Measurements from ENCODE around the gene KRR1. TPM values are rescaled to one million over a fixed set of nuclear protein-coding genes. Genes with fewer than 3 reads are reported as not detected.
"Not testable (repeated sequence)": the region's sequence is repeated elsewhere in the genome, so short reads cannot be mapped to it uniquely, and the experiment has no call there.

The KRR1 gene
- total RNA-seq, 1 donor from 2014 or later = 71.2 TPM

- TF ChIP-seq CTCF (IDR thresholded peaks at IDR 0.05; ENCODE audit: unreplicated experiment) = no peak
- no peak for DNase-seq (ENCODE audit: low spot score, unreplicated experiment)
- Mint-ChIP-seq H3K9me3 (ENCODE audit: low read depth) (no peaks in the 10 kb centered on the region), H3K36me3 (ENCODE audit: insufficient read depth) (no peaks in the 10 kb centered on the region), H3K4me1 (ENCODE audit: low read depth) (no peaks in the 10 kb centered on the region), H3K27ac (peak overlapping the region; percentile 2), H3K4me3 (ENCODE audit: low read depth) (no peak overlapping the region), H3K27me3 (no peaks in the 10 kb centered on the region)
Observed at GRCh38 chr12:75489613-75490210, 21.7 kb downstream of the KRR1 start.

GRCh38 chr12:75489187-75489586 is 22.2 kb downstream of the KRR1 start:
- DNase-seq (ENCODE audit: low spot score, unreplicated experiment) = no peak
- Mint-ChIP-seq H3K27me3 (no peaks in the 10 kb centered on the region), H3K4me1 (ENCODE audit: low read depth) (no peaks in the 10 kb centered on the region), H3K36me3 (ENCODE audit: insufficient read depth) (no peaks in the 10 kb centered on the region), H3K4me3 (ENCODE audit: low read depth) (no peak overlapping the region), H3K9me3 (ENCODE audit: low read depth) (no peaks in the 10 kb centered on the region), H3K27ac (no peak overlapping the region)
- no peak for TF ChIP-seq CTCF (IDR thresholded peaks at IDR 0.05; ENCODE audit: unreplicated experiment)

- no peak for DNase-seq (ENCODE audit: low spot score, unreplicated experiment)
- Mint-ChIP-seq H3K27ac (no peak overlapping the region), H3K27me3 (no peaks in the 10 kb centered on the region)
Observed at GRCh38 chr12:75488553-75488952, 22.9 kb downstream of the KRR1 start.

GRCh38 chr12:75487308-75487707 is 24.1 kb downstream of the KRR1 start:
- H3K4me1 Mint-ChIP-seq (ENCODE audit: low read depth) = no peaks in the 10 kb centered on the region
- no peaks in the 10 kb centered on the region for H3K36me3 Mint-ChIP-seq (ENCODE audit: insufficient read depth)
- no peak overlapping the region for H3K4me3 Mint-ChIP-seq (ENCODE audit: low read depth)
- no peak for TF ChIP-seq CTCF (IDR thresholded peaks at IDR 0.05; ENCODE audit: unreplicated experiment)
- no peaks in the 10 kb centered on the region for H3K9me3 Mint-ChIP-seq (ENCODE audit: low read depth)
- H3K27me3 Mint-ChIP-seq = no peaks in the 10 kb centered on the region
- no peak for DNase-seq (ENCODE audit: low spot score, unreplicated experiment)
- no peak overlapping the region for H3K27ac Mint-ChIP-seq

More at GRCh38 chr12:75488553-75488952, 22.9 kb downstream of the KRR1 start:
- H3K9me3 Mint-ChIP-seq (ENCODE audit: low read depth) = no peaks in the 10 kb centered on the region
- TF ChIP-seq CTCF (IDR thresholded peaks at IDR 0.05; ENCODE audit: unreplicated experiment) = peak; percentile 38
- H3K4me3 Mint-ChIP-seq (ENCODE audit: low read depth) = no peak overlapping the region
- no peaks in the 10 kb centered on the region for H3K36me3 Mint-ChIP-seq (ENCODE audit: insufficient read depth)
- no peaks in the 10 kb centered on the region for H3K4me1 Mint-ChIP-seq (ENCODE audit: low read depth)

- H3K4me3 Mint-ChIP-seq (ENCODE audit: low read depth); H3K27ac Mint-ChIP-seq; H3K9me3 Mint-ChIP-seq (ENCODE audit: low read depth); H3K27me3 Mint-ChIP-seq; H3K36me3 Mint-ChIP-seq (ENCODE audit: insufficient read depth); H3K4me1 Mint-ChIP-seq (ENCODE audit: low read depth); DNase-seq (ENCODE audit: low spot score, unreplicated experiment): not testable (repeated sequence)
Observed at GRCh38 chr12:75484450-75484849, 27.0 kb downstream of the KRR1 start.

- Mint-ChIP-seq H3K36me3 (ENCODE audit: insufficient read depth) (no peaks in the 10 kb centered on the region), H3K27me3 (no peaks in the 10 kb centered on the region), H3K4me3 (ENCODE audit: low read depth) (no peak overlapping the region), H3K9me3 (ENCODE audit: low read depth) (no peaks in the 10 kb centered on the region), H3K4me1 (ENCODE audit: low read depth) (peaks cover 1% of the 10 kb centered on the region), H3K27ac (no peak overlapping the region)
- no peak for DNase-seq (ENCODE audit: low spot score, unreplicated experiment)
- TF ChIP-seq CTCF (IDR thresholded peaks at IDR 0.05; ENCODE audit: unreplicated experiment) = no peak
Observed at GRCh38 chr12:75483431-75483830, 28.0 kb downstream of the KRR1 start.
